PC-9 (cell line): ENCODE results near the gene CTNND2. TPM values are rescaled to one million over a fixed set of nuclear protein-coding genes. Genes with fewer than 3 reads are reported as not detected.

Experiments used
- BruUV-seq: library from RNA; stranded (reverse); fragments of 400-500 nt; replicated peaks from 2 replicates; lab custom pipeline; 2021; lab: Mats Ljungman, UMichigan
- CTCF ChIA-PET: fragments of 300-600 bp; sonication (Branson Sonifier 250); formaldehyde crosslinking; loops from one replicate; lab custom pipeline; 2022; ENCODE audit warnings: antibody characterized with exemption; lab: Charles Lee
- POLR2A ChIA-PET: fragments of 300-600 bp; sonication (Branson Sonifier 250); formaldehyde crosslinking; loops from one replicate; lab custom pipeline; 2022; ENCODE audit warnings: antibody characterized with exemption; ENCODE audit not compliant: unreplicated experiment; lab: Charles Lee
- DNase-seq, 2 experiments: peaks; one replicate each; pipeline versions ENCODE4 v3.0.0 to v3.0.0-alpha.2; 2015 to 2022; ENCODE audit warnings: mixed read lengths in 1 of 2
- H2AFZ ChIP-seq: fragments of 200-600 bp; sonication (generic); 2 replicates; pipeline ENCODE4 v1.8.1; 2017; ENCODE audit warnings: antibody characterized with exemption
- H3F3A ChIP-seq: fragments of 200-600 bp; sonication (generic); 2 replicates; pipeline ENCODE4 v1.8.1; 2017; ENCODE audit warnings: antibody characterized with exemption, mild to moderate bottlenecking, low read depth; ENCODE audit not compliant: insufficient read depth
- H3K27ac ChIP-seq: fragments of 200-600 bp; sonication (generic); 2 replicates; pipeline ENCODE4 v1.6.1; 2016; ENCODE audit warnings: mixed run types
- H3K27me3 ChIP-seq: fragments of 200-600 bp; sonication (generic); 2 replicates; pipeline ENCODE4 v1.6.1; 2016; ENCODE audit warnings: low read depth, mixed run types; ENCODE audit not compliant: insufficient read depth
- H3K36me3 ChIP-seq: fragments of 200-600 bp; sonication (generic); 2 replicates; pipeline ENCODE4 v1.6.1; 2016; ENCODE audit warnings: low read depth, mixed run types
- H3K4me1 ChIP-seq: fragments of 200-600 bp; sonication (generic); replicated peaks from 2 replicates; pipeline ENCODE4 v1.6.1; 2016; ENCODE audit warnings: mixed run types; ENCODE audit not compliant: insufficient read depth
- H3K4me2 ChIP-seq: fragments of 200-600 bp; sonication (generic); 2 replicates; pipeline ENCODE4 v1.6.1; 2017; ENCODE audit warnings: mixed run types
- H3K4me3 ChIP-seq: fragments of 200-600 bp; sonication (generic); 2 replicates; pipeline ENCODE4 v1.6.1; 2016; ENCODE audit warnings: mixed run types
- H3K79me2 ChIP-seq: fragments of 200-600 bp; sonication (generic); 2 replicates; pipeline ENCODE4 v1.6.1; 2017; ENCODE audit warnings: low read depth, mixed run types
- H3K9me2 ChIP-seq: fragments of 200-600 bp; sonication (generic); 2 replicates; pipeline ENCODE4 v1.8.1; 2017; ENCODE audit warnings: mild to moderate bottlenecking; ENCODE audit not compliant: insufficient read depth
- H3K9me3 ChIP-seq: fragments of 200-600 bp; sonication (generic); 2 replicates; pipeline ENCODE4 v1.8.1; 2016; ENCODE audit warnings: low read depth; ENCODE audit not compliant: insufficient read depth
- H4K20me1 ChIP-seq: fragments of 200-600 bp; sonication (generic); 2 replicates; pipeline ENCODE4 v1.8.1; 2017; ENCODE audit not compliant: insufficient read depth
- CTCF ChIP-seq: fragments of 200-600 bp; sonication (generic); conservative IDR thresholded peaks from 2 replicates; pipeline ENCODE4 v1.6.1; 2017; ENCODE audit warnings: mixed run types, antibody characterized with exemption, mild to moderate bottlenecking, moderate library complexity
- EZH2 ChIP-seq: fragments of 200-600 bp; sonication (generic); IDR thresholded peaks from 2 replicates; pipeline ENCODE4 v1.8.0; 2017; ENCODE audit warnings: antibody characterized with exemption, low read depth
- intact Hi-C: fragments of 100-400 bp; cut with micrococcal nuclease; formaldehyde crosslinking; loops from one replicate; pipeline ENCODE4 v1.10.0; 2022; ENCODE audit not compliant: unreplicated experiment
- total RNA-seq: library from RNA; stranded (reverse); gene quantifications from 2 replicates; pipeline ENCODE4 v1.2.3, GENCODE V29; 2021

The CTNND2 gene
- total RNA-seq, 1 experiment from 2014 or later: not detected

GRCh38 chr5:11700391-11700790 lies 203.9 kb downstream of the CTNND2 start:
- Histone ChIP-seq H3K79me2 (no peaks in the 10 kb centered on the region), H3K4me2 (no peak overlapping the region), H3K9me2 (no peaks in the 10 kb centered on the region), H3K4me1 (no peaks in the 10 kb centered on the region), H3F3A (no peaks in the 10 kb centered on the region), H3K27ac (no peak overlapping the region), H3K4me3 (no peak overlapping the region), H4K20me1 (no peaks in the 10 kb centered on the region), H3K27me3 (peaks cover 4% of the 10 kb centered on the region; the same call in 1 of the 2 replicates), H2AFZ (no peak overlapping the region), H3K36me3 (no peaks in the 10 kb centered on the region), H3K9me3 (no peaks in the 10 kb centered on the region)
- TF ChIP-seq CTCF (no peak), EZH2 (no peak)
- no peak for DNase-seq
- ChIA-PET POLR2A (no interaction called here), CTCF (no interaction called here)
- intact Hi-C loops: no loop called here
- BruUV-seq: no TSS peak

- no peak for DNase-seq
- Histone ChIP-seq H3K27me3 (peaks cover 14% of the 10 kb centered on the region), H3K27ac (no peak overlapping the region), H3K36me3 (no peaks in the 10 kb centered on the region), H3K79me2 (no peaks in the 10 kb centered on the region), H3K9me2 (no peaks in the 10 kb centered on the region), H2AFZ (no peak overlapping the region), H3K4me1 (no peaks in the 10 kb centered on the region), H3K4me2 (no peak overlapping the region), H3F3A (no peaks in the 10 kb centered on the region), H3K9me3 (no peaks in the 10 kb centered on the region), H4K20me1 (no peaks in the 10 kb centered on the region), H3K4me3 (no peak overlapping the region)
- TF ChIP-seq CTCF (no peak), EZH2 (no peak)
- intact Hi-C loops: loop anchor here (5.0 kb wide), 1 partner anchor 1375 kb away; no protein-coding TSS in a partner anchor
- BruUV-seq: no TSS peak
- ChIA-PET POLR2A (no interaction called here), CTCF (interaction anchor here (0.7 kb wide), 1 partner anchor 916 kb away, joined by 3 read pairs; no protein-coding TSS in a partner anchor)
Observed at GRCh38 chr5:11692636-11693035, 211.6 kb downstream of the CTNND2 start.

GRCh38 chr5:11687498-11687897 lies 216.7 kb downstream of the CTNND2 start:
- H2AFZ ChIP-seq: no peak overlapping the region
- H3K9me3 ChIP-seq: no peaks in the 10 kb centered on the region
- no peaks in the 10 kb centered on the region for H3F3A ChIP-seq
- TF ChIP-seq EZH2 (no peak), CTCF (no peak)
- BruUV-seq: no TSS peak
- no peak overlapping the region for H3K27ac ChIP-seq
- POLR2A ChIA-PET: no interaction called here
- no peaks in the 10 kb centered on the region for H3K9me2 ChIP-seq
- DNase-seq: no peak
- no peaks in the 10 kb centered on the region for H3K79me2 ChIP-seq
- intact Hi-C loops: no loop called here
- no peak overlapping the region for H3K4me3 ChIP-seq
- CTCF ChIA-PET: no interaction called here
- no peaks in the 10 kb centered on the region for H3K36me3 ChIP-seq
- H3K4me1 ChIP-seq: no peaks in the 10 kb centered on the region
- no peak overlapping the region for H3K4me2 ChIP-seq
- no peaks in the 10 kb centered on the region for H4K20me1 ChIP-seq
- H3K27me3 ChIP-seq: peaks cover 3% of the 10 kb centered on the region; the same call in 1 of the 2 replicates
